Mesenchymal stem cell (in vitro differentiated cells and primary cell): ENCODE data around the gene GPR68.

Experiments
- DNase-seq: peaks from one replicate; pipeline ENCODE4 v3.0.0-alpha.2; 2013
- H2AFZ ChIP-seq: one replicate; pipeline ENCODE4 v1.6.1; 2013; ENCODE audit warnings: low read depth, mild to moderate bottlenecking, control low read depth, inconsistent platforms, low read length, moderate library complexity
- H2AK5ac ChIP-seq: 2 replicates; pipeline ENCODE4 v1.6.1; 2013; ENCODE audit warnings: low read length, moderate library complexity, mild to moderate bottlenecking, inconsistent platforms; ENCODE audit not compliant: severe bottlenecking
- H2BK120ac ChIP-seq: one replicate; pipeline ENCODE4 v1.6.1; 2013; ENCODE audit warnings: low read depth, mild to moderate bottlenecking, inconsistent platforms, low read length, moderate library complexity
- H2BK12ac ChIP-seq, 2 experiments: one replicate each; pipeline ENCODE4 v1.6.1; 2013; ENCODE audit warnings: inconsistent platforms in 2 of 2, low read length in 2 of 2, mild to moderate bottlenecking in 2 of 2, moderate library complexity in 2 of 2, control low read depth in 1 of 2
- H2BK15ac ChIP-seq: one replicate; pipeline ENCODE4 v1.6.1; 2013; ENCODE audit warnings: mild to moderate bottlenecking, low read depth, inconsistent platforms; ENCODE audit not compliant: poor library complexity, severe bottlenecking
- H2BK5ac ChIP-seq: 2 replicates; pipeline ENCODE4 v1.6.1; 2013; ENCODE audit warnings: low read depth, mild to moderate bottlenecking, low read length, control low read depth, inconsistent platforms; ENCODE audit not compliant: poor library complexity, severe bottlenecking
- H3K14ac ChIP-seq, 2 experiments: one replicate each; pipeline ENCODE4 v1.6.1; 2013; ENCODE audit warnings: inconsistent platforms in 2 of 2, low read length in 2 of 2, control low read depth in 1 of 2, mild to moderate bottlenecking in 1 of 2, moderate library complexity in 1 of 2
- H3K18ac ChIP-seq, 2 experiments: one replicate each; pipeline ENCODE4 v1.6.1; 2013; ENCODE audit warnings: inconsistent platforms in 2 of 2, low read length in 2 of 2, control low read depth in 1 of 2, low read depth in 1 of 2, mild to moderate bottlenecking in 1 of 2
- H3K23ac ChIP-seq, 2 experiments: one replicate each; pipeline ENCODE4 v1.6.1; 2013; ENCODE audit warnings: inconsistent platforms in 2 of 2, low read length in 2 of 2, mild to moderate bottlenecking in 2 of 2, moderate library complexity in 2 of 2, control low read depth in 1 of 2
- H3K27ac ChIP-seq: 2 replicates; pipeline ENCODE4 v1.5.1; 2013; ENCODE audit warnings: mild to moderate bottlenecking, moderate library complexity, low read length, control low read depth, inconsistent platforms; ENCODE audit not compliant: poor library complexity, severe bottlenecking
- H3K27me3 ChIP-seq, 2 experiments: 2 replicates each; pipeline versions ENCODE4 v1.6.1 to v1.7.0; 2013; ENCODE audit warnings: low read length in 2 of 2, mild to moderate bottlenecking in 2 of 2, moderate library complexity in 2 of 2, control low read depth in 1 of 2, inconsistent platforms in 1 of 2; ENCODE audit not compliant: control insufficient read depth in 1 of 2, insufficient read depth in 1 of 2
- H3K36me3 ChIP-seq, 2 experiments: 2 replicates each; pipeline versions ENCODE4 v1.6.1 to v1.7.0; 2013; ENCODE audit warnings: low read length in 2 of 2, control low read depth in 1 of 2, inconsistent platforms in 1 of 2, low read depth in 1 of 2, mild to moderate bottlenecking in 1 of 2; ENCODE audit not compliant: insufficient read depth in 2 of 2, control insufficient read depth in 1 of 2
- H3K4ac ChIP-seq, 2 experiments: one replicate each; pipeline ENCODE4 v1.6.1; 2013; ENCODE audit warnings: inconsistent platforms in 2 of 2, low read length in 2 of 2, mild to moderate bottlenecking in 2 of 2, moderate library complexity in 2 of 2, control low read depth in 1 of 2, low read depth in 1 of 2
- H3K4me1 ChIP-seq: 2 replicates; pipeline ENCODE4 v1.6.1; 2013; ENCODE audit warnings: low read depth, low read length, control low read depth; ENCODE audit not compliant: control insufficient read depth, insufficient read depth
- H3K4me2 ChIP-seq: 2 replicates; pipeline ENCODE4 v1.6.1; 2013; ENCODE audit warnings: low read length, mild to moderate bottlenecking, inconsistent platforms; ENCODE audit not compliant: poor library complexity, severe bottlenecking
- H3K4me3 ChIP-seq, 2 experiments: 2 replicates each; pipeline versions ENCODE4 v1.5.1 to v1.7.0; 2013; ENCODE audit warnings: low read length in 2 of 2, mild to moderate bottlenecking in 2 of 2, control low read depth in 1 of 2, low read depth in 1 of 2; ENCODE audit not compliant: insufficient read depth in 1 of 2
- H3K79me1 ChIP-seq: replicated peaks from 2 replicates; pipeline ENCODE4 v1.6.1; 2013; ENCODE audit warnings: mild to moderate bottlenecking, control low read depth, low read length, inconsistent platforms; ENCODE audit not compliant: poor library complexity, severe bottlenecking
- H3K9ac ChIP-seq: 2 replicates; pipeline ENCODE4 v1.7.0; 2013; ENCODE audit warnings: mild to moderate bottlenecking, low read length, moderate library complexity
- H3K9me3 ChIP-seq: 2 replicates; pipeline ENCODE4 v1.7.0; 2013; ENCODE audit warnings: mild to moderate bottlenecking, low read length; ENCODE audit not compliant: control insufficient read depth
- H4K8ac ChIP-seq: one replicate; pipeline ENCODE4 v1.6.1; 2013; ENCODE audit warnings: inconsistent platforms, mild to moderate bottlenecking, low read length, moderate library complexity
- H4K91ac ChIP-seq: one replicate; pipeline ENCODE4 v1.6.1; 2013; ENCODE audit warnings: mild to moderate bottlenecking, low read length, inconsistent platforms
- WGBS: methylation state at CpG from one replicate; pipeline ENCODE4 v1.1.7; 2013; ENCODE audit warnings: mixed read lengths; 5-methylcytosine and 5-hydroxymethylcytosine counted together

The GPR68 gene

DNA sequence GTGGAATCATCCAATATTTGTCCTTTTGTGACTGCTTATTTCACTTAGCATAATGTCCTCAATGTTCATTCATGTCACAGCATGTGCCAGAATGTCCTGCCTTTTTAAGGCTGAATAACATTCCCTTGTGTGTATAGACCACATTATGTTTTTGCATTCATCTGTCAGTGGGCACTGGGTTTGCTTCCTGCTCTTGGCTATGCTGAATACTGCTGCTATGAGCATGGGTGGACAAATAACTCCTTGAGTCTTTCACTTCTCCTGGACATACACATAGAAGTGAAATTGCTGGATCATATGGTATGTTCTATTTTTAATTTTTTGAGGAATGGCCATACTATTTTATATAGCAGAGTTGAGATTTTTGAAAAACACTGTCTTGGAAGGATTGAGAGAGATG, 46.9 kb downstream of the GPR68 start:
- peaks cover 37 to 65% of the 10 kb centered on the region in 2 experiments for H3K36me3 ChIP-seq
- H3K18ac ChIP-seq = no peak overlapping the region
- no peak for DNase-seq
- H2BK12ac ChIP-seq = no peak overlapping the region
- no peak overlapping the region for H3K27ac ChIP-seq
- peaks cover 3% of the 10 kb centered on the region for H3K4me1 ChIP-seq
- no peak overlapping the region for H3K4me2 ChIP-seq
- peaks cover 10% of the 10 kb centered on the region for H3K9me3 ChIP-seq
- H2AK5ac ChIP-seq = no peak overlapping the region
- H2BK120ac ChIP-seq = no peak overlapping the region
- H4K91ac ChIP-seq = no peak overlapping the region
- H3K23ac ChIP-seq = no peak overlapping the region
- H2AFZ ChIP-seq = no peak overlapping the region
- H2BK5ac ChIP-seq = no peak overlapping the region
- no peak overlapping the region for H4K8ac ChIP-seq
- no peak overlapping the region for H3K4me3 ChIP-seq
- no peaks in the 10 kb centered on the region for H3K79me1 ChIP-seq
- no peak overlapping the region for H2BK15ac ChIP-seq
- H3K9ac ChIP-seq = no peak overlapping the region
- no peak overlapping the region for H3K14ac ChIP-seq
- no peaks in the 10 kb centered on the region for H3K27me3 ChIP-seq
- H3K4ac ChIP-seq = no peak overlapping the region

DNA sequence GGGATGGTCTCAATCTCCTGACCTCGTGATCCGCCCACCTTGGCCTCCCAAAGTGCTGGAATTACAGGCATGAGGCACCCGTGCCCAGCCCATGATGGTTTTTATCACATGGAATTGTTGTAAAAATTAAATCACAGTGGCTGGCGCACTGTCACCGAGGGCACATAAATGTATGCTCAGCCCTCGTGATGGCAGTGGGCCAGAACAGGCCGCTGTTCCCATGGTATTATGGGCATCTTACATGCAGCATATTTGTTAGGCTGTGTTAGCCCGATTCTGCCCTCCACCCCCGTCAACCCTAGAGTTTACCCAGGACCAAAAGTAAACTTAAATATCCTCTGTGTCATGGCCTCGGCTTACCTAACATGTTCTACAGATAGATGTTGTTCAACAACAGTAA, 48.6 kb downstream of the GPR68 start:
- no peak overlapping the region for H4K8ac ChIP-seq
- H3K18ac ChIP-seq = no peak overlapping the region
- H3K36me3 ChIP-seq = peaks cover 28 to 76% of the 10 kb centered on the region in 2 experiments
- no peak overlapping the region for H2BK15ac ChIP-seq
- H3K79me1 ChIP-seq = no peaks in the 10 kb centered on the region
- H3K9me3 ChIP-seq = peaks cover 8% of the 10 kb centered on the region
- H2AFZ ChIP-seq = no peak overlapping the region
- no peak overlapping the region for H3K27ac ChIP-seq
- H3K4me2 ChIP-seq = no peak overlapping the region
- H4K91ac ChIP-seq = no peak overlapping the region
- no peak overlapping the region for H2AK5ac ChIP-seq
- DNase-seq = no peak
- no peak overlapping the region for H3K23ac ChIP-seq
- no peak overlapping the region for H2BK5ac ChIP-seq
- no peak overlapping the region for H3K4me3 ChIP-seq
- no peak overlapping the region for H3K4ac ChIP-seq
- H3K27me3 ChIP-seq = no peaks in the 10 kb centered on the region
- H2BK12ac ChIP-seq = no peak overlapping the region
- 96% methylated on average over 10 of the region's 10 CpGs for WGBS
- H3K4me1 ChIP-seq = peaks cover 3% of the 10 kb centered on the region
- H3K9ac ChIP-seq = no peak overlapping the region
- H3K14ac ChIP-seq = no peak overlapping the region
- H2BK120ac ChIP-seq = no peak overlapping the region

DNA sequence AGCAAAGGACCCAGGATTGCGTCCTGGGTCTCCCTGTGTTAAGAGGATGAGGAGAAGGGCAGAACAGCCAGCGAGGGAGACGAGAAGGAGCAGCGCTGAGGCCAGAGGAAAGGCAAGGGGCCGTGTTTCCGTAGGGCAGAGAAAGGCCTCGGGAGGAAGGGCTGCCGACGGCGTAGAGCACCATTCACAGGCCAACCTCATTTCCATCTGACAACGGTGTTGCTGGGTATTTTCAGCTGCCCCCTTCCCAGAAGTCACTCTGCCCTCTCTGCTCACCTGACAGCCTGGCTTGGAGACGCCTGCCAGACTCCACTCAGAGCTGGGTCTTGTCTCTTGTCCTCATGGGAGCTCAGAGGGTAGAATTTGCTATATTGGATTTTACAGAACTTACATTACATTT, 51.4 kb downstream of the GPR68 start:
- Histone ChIP-seq H4K8ac (no peak overlapping the region), H2AFZ (no peak overlapping the region), H3K27me3 (no peaks in the 10 kb centered on the region), H3K9me3 (no peaks in the 10 kb centered on the region), H4K91ac (no peak overlapping the region), H2BK15ac (no peak overlapping the region), H3K4me3 (no peak overlapping the region), H2AK5ac (no peak overlapping the region), H3K27ac (no peak overlapping the region), H3K4ac (no peak overlapping the region), H3K23ac (no peak overlapping the region), H3K14ac (no peak overlapping the region), H3K36me3 (peaks cover 28 to 76% of the 10 kb centered on the region in 2 experiments), H2BK5ac (no peak overlapping the region), H3K18ac (no peak overlapping the region), H2BK12ac (no peak overlapping the region), H3K4me1 (peaks cover 3% of the 10 kb centered on the region), H2BK120ac (no peak overlapping the region), H3K4me2 (no peak overlapping the region), H3K79me1 (no peaks in the 10 kb centered on the region), H3K9ac (no peak overlapping the region)
- 92% methylated on average over 11 of the region's 12 CpGs for WGBS
- DNase-seq = no peak

DNA sequence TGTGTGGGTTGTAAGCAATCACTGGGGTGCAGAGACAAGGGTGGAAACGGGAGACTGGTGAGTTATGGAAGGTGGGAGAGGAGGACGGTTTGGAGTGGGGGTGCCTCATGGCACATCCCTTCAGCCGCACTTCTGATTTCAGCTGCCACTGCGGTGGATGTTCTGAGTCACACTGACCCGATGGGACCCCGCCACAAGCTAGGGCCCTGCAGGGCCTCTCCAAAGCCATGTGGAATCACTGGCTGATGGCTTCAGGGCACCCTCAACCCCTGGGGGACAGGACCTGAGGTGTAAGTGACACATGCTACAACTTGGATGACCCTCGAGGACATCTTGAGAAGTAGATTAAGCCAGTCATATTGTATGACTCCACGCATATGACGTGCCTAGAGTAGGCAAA, 53.7 kb downstream of the GPR68 start:
- no peak overlapping the region for H2BK15ac ChIP-seq
- H3K14ac ChIP-seq = no peak overlapping the region
- no peak overlapping the region for H4K91ac ChIP-seq
- no peak overlapping the region for H3K9ac ChIP-seq
- no peak overlapping the region for H2BK5ac ChIP-seq
- H3K4ac ChIP-seq = no peak overlapping the region
- no peak overlapping the region for H3K27ac ChIP-seq
- 94% methylated on average over 9 of the region's 9 CpGs for WGBS
- H3K4me3 ChIP-seq = no peak overlapping the region
- H3K9me3 ChIP-seq = no peaks in the 10 kb centered on the region
- peaks cover 32 to 71% of the 10 kb centered on the region in 2 experiments for H3K36me3 ChIP-seq
- no peak overlapping the region for H2BK12ac ChIP-seq
- no peak overlapping the region for H2AK5ac ChIP-seq
- H3K4me2 ChIP-seq = no peak overlapping the region
- no peaks in the 10 kb centered on the region for H3K27me3 ChIP-seq
- no peak overlapping the region for H3K18ac ChIP-seq
- H2AFZ ChIP-seq = no peak overlapping the region
- no peak overlapping the region for H4K8ac ChIP-seq
- peaks cover 3% of the 10 kb centered on the region for H3K4me1 ChIP-seq
- DNase-seq = no peak
- no peak overlapping the region for H2BK120ac ChIP-seq
- H3K79me1 ChIP-seq = no peaks in the 10 kb centered on the region
- H3K23ac ChIP-seq = no peak overlapping the region
